Activated CD8-positive, alpha-beta T cell treated with anti-CD3 and anti-CD28 coated beads for 36 hours (primary cell): ENCODE measurements around the gene WNT9A. TPM values are rescaled to one million over a fixed set of nuclear protein-coding genes. Genes with fewer than 3 reads are reported as not detected.

Experiments used
- ATAC-seq: fragments of 200-7000 bp; cut with Tn5 transposase; one replicate; pipeline ENCODE4 v1.10.0; 2021; ENCODE audit warnings: mild to moderate bottlenecking, moderate library complexity
- CTCF ChIA-PET: fragments of 350-600 bp; sonication (Branson Sonifier 250); formaldehyde crosslinking; loops from one replicate; lab custom pipeline; 2021; ENCODE audit warnings: antibody characterized with exemption; lab: Charles Lee
- POLR2A ChIA-PET: fragments of 350-600 bp; sonication (Branson Sonifier 250); formaldehyde crosslinking; loops from one replicate; lab custom pipeline; 2021; ENCODE audit warnings: antibody characterized with exemption; lab: Charles Lee
- DNase-seq: peaks from one replicate; pipeline ENCODE4 v3.0.0-alpha.2; 2020
- H3K27ac Mint-ChIP-seq: one replicate; pipeline ENCODE4 v1.8.0; 2021; ENCODE audit warnings: mild to moderate bottlenecking, mixed read lengths
- H3K27me3 Mint-ChIP-seq: one replicate; pipeline ENCODE4 v1.8.0; 2021; ENCODE audit warnings: mixed read lengths
- H3K36me3 Mint-ChIP-seq: one replicate; pipeline ENCODE4 v1.8.0; 2021; ENCODE audit warnings: low read depth, mixed read lengths
- H3K4me1 Mint-ChIP-seq: one replicate; pipeline ENCODE4 v1.8.0; 2021; ENCODE audit warnings: low read depth, mixed read lengths
- H3K4me3 Mint-ChIP-seq: one replicate; pipeline ENCODE4 v1.8.0; 2021; ENCODE audit warnings: mild to moderate bottlenecking, moderate library complexity, mixed read lengths
- H3K9me3 Mint-ChIP-seq: one replicate; pipeline ENCODE4 v1.8.0; 2021; ENCODE audit warnings: mixed read lengths
- intact Hi-C: fragments of 100-400 bp; cut with micrococcal nuclease; formaldehyde crosslinking; loops from one replicate; pipeline ENCODE4 v1.10.0; 2022
- total RNA-seq, 2 experiments: library from RNA; stranded (reverse); gene quantifications; one replicate each; pipeline ENCODE4 v1.2.3, GENCODE V29; 2021
- TF ChIP-seq, protein P1 (sequence below): fragments of 200-600 bp; IDR thresholded peaks from one replicate; pipeline ENCODE4 v1.8.0; 2022; ENCODE audit warnings: antibody characterized with exemption, mild to moderate bottlenecking

WNT9A gene
- total RNA-seq, 2 experiments from 2014 or later = not detected

DNA sequence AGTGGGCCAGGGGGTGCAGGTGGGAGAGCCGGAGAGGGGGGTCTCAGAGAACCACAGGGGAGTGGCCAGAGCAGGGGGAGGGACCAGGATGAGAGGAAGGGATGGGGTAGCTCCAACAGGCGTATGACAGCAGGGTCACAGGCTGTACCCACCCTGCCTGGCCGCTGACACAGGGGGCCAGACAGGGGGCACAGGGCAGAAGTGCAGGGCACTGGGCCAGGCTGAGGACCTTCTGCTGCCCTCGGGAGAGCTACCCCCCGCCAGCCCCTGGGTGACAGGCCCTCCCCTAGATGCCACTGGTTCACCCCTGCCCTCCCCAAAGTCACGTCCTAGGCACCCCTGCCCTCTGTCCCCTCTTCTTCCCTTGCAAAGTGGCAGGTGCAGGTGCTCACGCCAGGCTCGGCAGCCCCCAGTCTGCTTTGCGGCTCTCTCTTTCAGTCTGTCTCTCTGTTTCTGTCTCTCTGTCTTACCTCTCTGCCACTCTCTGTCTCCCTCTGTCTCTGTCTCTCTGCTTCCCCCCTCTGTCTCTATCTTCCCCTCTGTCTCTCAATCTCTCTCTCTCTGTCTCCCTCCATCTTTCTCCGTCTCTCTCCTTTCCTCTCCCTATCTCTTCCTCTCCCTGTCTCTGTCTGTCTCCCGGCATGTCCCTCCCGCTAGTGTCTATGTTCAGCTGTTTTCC lies 48.5 kb downstream of the WNT9A start:
- no peak for ATAC-seq
- no peaks in the 10 kb centered on the region for H3K36me3 Mint-ChIP-seq
- intact Hi-C loops = no loop called here
- TF ChIP-seq, protein P1, sequence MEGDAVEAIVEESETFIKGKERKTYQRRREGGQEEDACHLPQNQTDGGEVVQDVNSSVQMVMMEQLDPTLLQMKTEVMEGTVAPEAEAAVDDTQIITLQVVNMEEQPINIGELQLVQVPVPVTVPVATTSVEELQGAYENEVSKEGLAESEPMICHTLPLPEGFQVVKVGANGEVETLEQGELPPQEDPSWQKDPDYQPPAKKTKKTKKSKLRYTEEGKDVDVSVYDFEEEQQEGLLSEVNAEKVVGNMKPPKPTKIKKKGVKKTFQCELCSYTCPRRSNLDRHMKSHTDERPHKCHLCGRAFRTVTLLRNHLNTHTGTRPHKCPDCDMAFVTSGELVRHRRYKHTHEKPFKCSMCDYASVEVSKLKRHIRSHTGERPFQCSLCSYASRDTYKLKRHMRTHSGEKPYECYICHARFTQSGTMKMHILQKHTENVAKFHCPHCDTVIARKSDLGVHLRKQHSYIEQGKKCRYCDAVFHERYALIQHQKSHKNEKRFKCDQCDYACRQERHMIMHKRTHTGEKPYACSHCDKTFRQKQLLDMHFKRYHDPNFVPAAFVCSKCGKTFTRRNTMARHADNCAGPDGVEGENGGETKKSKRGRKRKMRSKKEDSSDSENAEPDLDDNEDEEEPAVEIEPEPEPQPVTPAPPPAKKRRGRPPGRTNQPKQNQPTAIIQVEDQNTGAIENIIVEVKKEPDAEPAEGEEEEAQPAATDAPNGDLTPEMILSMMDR = no peak
- H3K27ac Mint-ChIP-seq = no peak overlapping the region
- H3K4me1 Mint-ChIP-seq = peaks cover 11% of the 10 kb centered on the region
- DNase-seq = peak; percentile 1
- no peak overlapping the region for H3K4me3 Mint-ChIP-seq
- ChIA-PET CTCF (no interaction called here), POLR2A (no interaction called here)
- no peaks in the 10 kb centered on the region for H3K9me3 Mint-ChIP-seq
- H3K27me3 Mint-ChIP-seq = no peaks in the 10 kb centered on the region

DNA sequence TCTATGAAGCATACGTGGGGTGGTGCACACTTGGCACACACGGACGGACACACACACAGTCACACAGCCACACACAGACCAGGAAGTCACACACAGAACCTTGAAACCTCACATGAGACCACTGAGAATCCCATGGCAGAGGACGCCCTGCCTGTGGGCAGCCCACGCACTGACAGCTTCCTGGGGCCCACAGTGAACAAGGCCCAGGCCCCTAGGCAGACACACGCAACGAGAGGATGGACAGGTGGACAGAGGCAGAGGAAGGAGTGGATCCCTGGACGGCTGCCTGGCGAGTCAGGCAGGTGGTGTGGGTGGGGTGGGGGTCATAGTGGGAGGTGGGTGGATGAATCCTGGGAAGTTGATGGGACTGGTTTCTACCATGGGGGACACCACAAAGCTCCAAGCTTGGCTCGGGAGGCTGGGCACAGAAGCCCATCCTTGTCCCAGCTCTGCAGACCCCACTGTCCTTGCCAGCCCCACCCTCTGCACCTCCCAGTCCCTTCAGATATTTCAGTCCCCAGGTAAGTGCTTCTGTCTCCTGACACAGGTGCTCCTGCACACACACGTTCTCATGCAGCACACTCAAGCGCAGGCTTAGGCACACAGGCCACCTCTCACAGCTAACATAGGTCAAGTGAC lies 49.1 kb downstream of the WNT9A start:
- no peaks in the 10 kb centered on the region for H3K36me3 Mint-ChIP-seq
- intact Hi-C loops = no loop called here
- TF ChIP-seq, protein P1 = no peak
- DNase-seq (no peak), ATAC-seq (peak; percentile 57)
- H3K9me3 Mint-ChIP-seq = no peaks in the 10 kb centered on the region
- no peak overlapping the region for H3K27ac Mint-ChIP-seq
- ChIA-PET POLR2A (no interaction called here), CTCF (no interaction called here)
- peaks cover 11% of the 10 kb centered on the region for H3K4me1 Mint-ChIP-seq
- no peaks in the 10 kb centered on the region for H3K27me3 Mint-ChIP-seq
- H3K4me3 Mint-ChIP-seq = no peak overlapping the region

DNA sequence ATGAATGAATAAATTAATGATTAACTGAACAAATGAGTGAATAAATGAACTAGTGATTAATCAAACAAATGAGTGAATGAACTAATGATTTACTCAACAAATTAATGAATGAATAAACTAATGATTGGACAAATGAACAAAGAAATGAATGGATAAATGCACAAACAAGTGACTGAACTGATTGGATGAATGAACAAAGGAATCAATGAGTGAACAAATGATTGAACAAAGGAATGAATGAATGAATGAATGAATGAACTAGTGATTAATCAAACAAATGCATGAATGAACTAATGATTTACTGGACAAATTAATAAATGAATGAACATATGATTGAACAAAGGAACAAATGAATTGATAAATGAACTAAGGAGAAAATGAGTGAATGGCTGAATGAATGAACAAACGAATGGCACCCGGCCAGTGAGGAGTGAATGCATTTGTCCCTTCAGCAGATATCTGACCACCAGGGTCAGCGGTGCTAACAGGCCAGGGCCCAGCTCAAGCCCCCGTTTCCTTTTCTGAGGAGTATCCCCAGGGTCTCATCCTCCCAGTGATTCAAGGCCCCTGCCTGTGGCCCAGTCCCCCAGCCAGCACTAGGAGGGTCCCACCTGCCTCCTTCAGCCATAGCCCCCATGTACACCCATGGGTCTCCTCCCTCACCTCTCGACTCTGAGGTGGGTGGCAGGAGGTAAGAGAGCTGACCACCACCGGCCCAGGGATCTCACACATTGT lies 49.9 kb downstream of the WNT9A start:
- ChIA-PET POLR2A (no interaction called here), CTCF (no interaction called here)
- H3K27ac Mint-ChIP-seq = no peak overlapping the region
- no peaks in the 10 kb centered on the region for H3K9me3 Mint-ChIP-seq
- ATAC-seq (no peak), DNase-seq (no peak)
- no peak overlapping the region for H3K4me3 Mint-ChIP-seq
- no peaks in the 10 kb centered on the region for H3K27me3 Mint-ChIP-seq
- no peaks in the 10 kb centered on the region for H3K36me3 Mint-ChIP-seq
- TF ChIP-seq, protein P1 = no peak
- peaks cover 11% of the 10 kb centered on the region for H3K4me1 Mint-ChIP-seq
- intact Hi-C loops = no loop called here

DNA sequence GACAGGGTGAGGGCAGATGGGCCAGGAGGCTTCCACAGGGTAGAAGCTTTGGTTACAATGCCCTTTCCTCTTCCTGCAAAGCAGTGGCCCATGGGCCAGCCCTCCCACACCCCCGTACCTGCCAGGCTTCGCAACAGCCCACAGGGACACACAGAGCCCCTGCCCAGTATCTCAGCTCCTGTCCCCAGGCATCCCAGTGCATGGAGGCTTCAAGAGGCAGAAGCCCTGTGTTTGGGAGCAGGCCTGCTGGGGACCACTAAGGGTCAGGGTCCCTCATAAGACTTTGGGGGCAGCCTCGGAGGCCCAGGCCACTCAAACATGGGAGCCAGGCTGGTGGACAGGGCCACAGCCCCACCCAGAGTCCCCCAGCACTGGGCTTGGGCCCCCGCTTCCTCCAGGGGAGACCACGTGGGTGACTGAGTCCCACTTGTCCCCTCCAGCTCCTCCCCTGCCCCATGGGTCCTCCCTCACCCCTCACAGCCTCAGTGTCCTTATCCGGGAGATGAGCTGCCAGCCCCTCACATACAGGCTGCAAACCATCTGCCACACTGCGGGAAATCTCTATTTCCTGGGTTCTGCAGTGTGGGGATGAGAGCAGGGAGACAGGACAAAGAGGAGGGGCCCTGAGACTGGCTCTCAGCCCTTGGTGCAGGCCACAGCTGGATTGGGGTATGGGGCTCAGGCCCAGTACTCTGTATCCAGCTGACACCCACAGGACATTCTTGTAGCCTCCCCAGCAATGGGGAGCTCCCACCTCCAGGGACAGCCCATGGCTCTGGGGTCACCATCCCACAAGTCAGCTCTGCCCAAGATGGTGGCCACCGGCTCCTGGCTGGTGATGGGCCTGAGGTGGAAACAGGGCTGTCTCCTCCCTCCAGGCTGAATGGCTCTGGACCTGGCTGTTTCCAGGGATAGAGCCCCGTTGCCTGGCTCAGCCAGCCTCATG lies 50.7 kb downstream of the WNT9A start:
- H3K4me1 Mint-ChIP-seq = peaks cover 10% of the 10 kb centered on the region
- TF ChIP-seq, protein P1 = no peak
- no peaks in the 10 kb centered on the region for H3K27me3 Mint-ChIP-seq
- no peak for DNase-seq
- no peak overlapping the region for H3K27ac Mint-ChIP-seq
- no peaks in the 10 kb centered on the region for H3K9me3 Mint-ChIP-seq
- H3K4me3 Mint-ChIP-seq = no peak overlapping the region
- ATAC-seq = no peak
- intact Hi-C loops = no loop called here
- POLR2A ChIA-PET = no interaction called here
- no peaks in the 10 kb centered on the region for H3K36me3 Mint-ChIP-seq
- CTCF ChIA-PET = no interaction called here
